Heart right ventricle (tissue), 16 donors: ENCODE measurements around the gene TAB2. TPM values are rescaled to one million over a fixed set of nuclear protein-coding genes. Genes with fewer than 3 reads are reported as not detected.

Experiments used
- ATAC-seq, 8 donors: fragments of 200-7000 bp; cut with Tn5 transposase; one replicate each; pipeline ENCODE4 v1.9.1; 2020; ENCODE audit warnings: mild to moderate bottlenecking in 8 of 8, moderate library complexity in 8 of 8, moderate number of reproducible peaks in 1 of 8
- DNase-seq, 2 donors: peaks; one replicate each; pipeline ENCODE4 v3.0.0-alpha.2; 2020
- H3K27ac ChIP-seq, 10 donors: fragments of 200-600 bp; sonication (generic) in 2 of 10; one replicate each; pipeline versions ENCODE4 v1.5.0 to v1.8.0; 2020 to 2022; ENCODE audit warnings: mild to moderate bottlenecking in 3 of 10
- H3K27me3 ChIP-seq, 7 donors: fragments of 200-600 bp; one replicate each; pipeline ENCODE4 v1.8.0; 2021 to 2022; ENCODE audit warnings: mild to moderate bottlenecking in 2 of 7
- H3K36me3 ChIP-seq, 9 donors: fragments of 200-600 bp; sonication (generic) in 1 of 9; one replicate each; pipeline versions ENCODE4 v1.5.0 to v1.8.0; 2020 to 2022; ENCODE audit warnings: mild to moderate bottlenecking in 2 of 9
- H3K4me1 ChIP-seq, 9 donors: fragments of 200-600 bp; sonication (generic) in 1 of 9; one replicate each; pipeline versions ENCODE4 v1.5.0 to v1.8.0; 2020 to 2022; ENCODE audit warnings: mild to moderate bottlenecking in 4 of 9
- H3K4me3 ChIP-seq, 10 donors: fragments of 200-600 bp; sonication (generic) in 2 of 10; one replicate each; pipeline versions ENCODE4 v1.5.0 to v1.8.0; 2020 to 2022; ENCODE audit warnings: mild to moderate bottlenecking in 7 of 10, moderate library complexity in 2 of 10
- H3K9me3 ChIP-seq, 11 donors: fragments of 200-600 bp in 10 of 11; sonication (generic) in 2 of 11; one replicate each; pipeline versions ENCODE4 v1.5.0 to v1.8.0; 2013 to 2022; ENCODE audit warnings: mild to moderate bottlenecking in 2 of 11, control low read depth in 1 of 11, moderate library complexity in 1 of 11
- WGBS, 2 donors: extraction: QIAGEN DNeasy Blood & Tissue Kit; methylation state at CpG; one replicate each; pipeline ENCODE4 v1.1.7; 2013; ENCODE audit warnings: inconsistent platforms in 1 of 2; 5-methylcytosine and 5-hydroxymethylcytosine counted together
- intact Hi-C, 10 donors: fragments of 100-400 bp; cut with DNase I; formaldehyde crosslinking; loops; one replicate each; pipeline versions ENCODE4 v1.11.1 to v1.14.2; 2022
- polyA plus RNA-seq, 2 donors: library from polyadenylated mRNA; stranded (reverse); fragments of 200-250 nt; gene quantifications; one replicate each; pipeline ENCODE4 v1.2.3, GENCODE V29; 2013
- total RNA-seq, 10 donors: library from RNA; stranded (reverse); fragmentation: NEBNext Ultra II Directional in 3 of 10; extraction: Animal tissue kit (Norgen Biotek cat#: 25700) in 3 of 10; gene quantifications; one replicate each; pipeline versions ENCODE4 v1.2.1 to v1.2.4, GENCODE V29; 2021 to 2023
- TF ChIP-seq, protein P1 (sequence below), 9 donors: fragments of 200-600 bp; sonication (generic) in 2 of 9; IDR thresholded peaks; one replicate each; pipeline versions ENCODE4 v1.5.0 to v1.8.0; 2021 to 2022; ENCODE audit warnings: antibody characterized with exemption in 9 of 9, mild to moderate bottlenecking in 5 of 9, moderate library complexity in 1 of 9
- donor health status: Arrhythmogenic right ventricular cardiomyopathy.
- donor health status: ischemic (EF 13 %, LVEDD 7.1; RV severe dilation, severe dysfunction).
- donor health status: healthy with polysubstance abuse.
- donor health status: DM: no; HTN: yes; CAD: no.
- donor health status: DM: no; HTN: no; CAD: no.
- donor health status: ischemic (EF 25% LVEDD 6.9; RV normal size, moderate dysfunction).
- donor health status: ischemic (EF 25% LVEDD 5.7; RV mildly dilated, moderate dysfunction).
- donor health status: healthy.
- donor health status: DM: yes; HTN: yes; CAD: no.
- donor health status: Ischemic cardiomyopathy.
- donor health status: ischemic (EF 35%, LVEDD 5.7; RV mildly dilated, moderate dysfunction).
- donor health status: nonischemic (EF 11% LVEDD 7.7; RV severe dilation, severe dysfunction).
- donor health status: DM: yes; HTN: yes; CAD: no.
- donor health status: PGD.
- donor health status: ischemic (EF 29% LVEDD 5.4; RV normal size, mild dysfunction).
- donor health status: nonischemic (EF 23%, LVEDD 6.1; RV moderate dilation, normal function).

The TAB2 gene
- total and polyA plus RNA-seq, 12 donors, result 13.6 to 72.5 (median 54.3) TPM

- no peaks in the 10 kb centered on the region for H3K4me1 ChIP-seq
- DNase-seq (no peak), ATAC-seq (no peak)
- H3K36me3 ChIP-seq, result peaks cover 0 to 72% (median 25%) of the 10 kb centered on the region in 9 donors
- intact Hi-C loops, result no loop called here
- H3K9me3 ChIP-seq, result no peaks in the 10 kb centered on the region
- TF ChIP-seq, protein P1, sequence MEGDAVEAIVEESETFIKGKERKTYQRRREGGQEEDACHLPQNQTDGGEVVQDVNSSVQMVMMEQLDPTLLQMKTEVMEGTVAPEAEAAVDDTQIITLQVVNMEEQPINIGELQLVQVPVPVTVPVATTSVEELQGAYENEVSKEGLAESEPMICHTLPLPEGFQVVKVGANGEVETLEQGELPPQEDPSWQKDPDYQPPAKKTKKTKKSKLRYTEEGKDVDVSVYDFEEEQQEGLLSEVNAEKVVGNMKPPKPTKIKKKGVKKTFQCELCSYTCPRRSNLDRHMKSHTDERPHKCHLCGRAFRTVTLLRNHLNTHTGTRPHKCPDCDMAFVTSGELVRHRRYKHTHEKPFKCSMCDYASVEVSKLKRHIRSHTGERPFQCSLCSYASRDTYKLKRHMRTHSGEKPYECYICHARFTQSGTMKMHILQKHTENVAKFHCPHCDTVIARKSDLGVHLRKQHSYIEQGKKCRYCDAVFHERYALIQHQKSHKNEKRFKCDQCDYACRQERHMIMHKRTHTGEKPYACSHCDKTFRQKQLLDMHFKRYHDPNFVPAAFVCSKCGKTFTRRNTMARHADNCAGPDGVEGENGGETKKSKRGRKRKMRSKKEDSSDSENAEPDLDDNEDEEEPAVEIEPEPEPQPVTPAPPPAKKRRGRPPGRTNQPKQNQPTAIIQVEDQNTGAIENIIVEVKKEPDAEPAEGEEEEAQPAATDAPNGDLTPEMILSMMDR (IDR thresholded peaks at IDR 0.05), result no peak
- no peak overlapping the region for H3K27ac ChIP-seq
- 98 to 99% methylated on average over 3 of the region's 3 CpGs for WGBS, 2 donors
- no peaks in the 10 kb centered on the region for H3K27me3 ChIP-seq
- H3K4me3 ChIP-seq, result no peak overlapping the region
These were observed 62.5 kb downstream of the TAB2 start for GRCh38 chr6:149379977-149380376.

GRCh38 chr6:149380523-149380922, 63.0 kb downstream of the TAB2 start:
- intact Hi-C loops, result no loop called here
- TF ChIP-seq, protein P1 (IDR thresholded peaks at IDR 0.05), result no peak
- Histone ChIP-seq H3K27me3 (no peaks in the 10 kb centered on the region), H3K9me3 (no peaks in the 10 kb centered on the region), H3K4me3 (no peak overlapping the region), H3K4me1 (no peaks in the 10 kb centered on the region), H3K36me3 (peaks cover 0 to 78% (median 25%) of the 10 kb centered on the region in 9 donors), H3K27ac (no peak overlapping the region)
- DNase-seq (no peak), ATAC-seq (no peak)

- H3K27ac ChIP-seq, result no peak overlapping the region
- no peak for ATAC-seq
These were observed 65.9 kb downstream of the TAB2 start for GRCh38 chr6:149383371-149383770.

GRCh38 chr6:149384464-149384863, 67.0 kb downstream of the TAB2 start:
- intact Hi-C loops, result no loop called here
- no peak for DNase-seq
- H3K9me3 ChIP-seq, result peaks cover 0 to 6% (median 0%) of the 10 kb centered on the region in 11 donors

More at GRCh38 chr6:149383371-149383770, 65.9 kb downstream of the TAB2 start:
- H3K4me1 ChIP-seq, result peaks cover 0 to 8% (median 5%) of the 10 kb centered on the region in 9 donors
- peaks cover 0 to 6% (median 0%) of the 10 kb centered on the region in 11 donors for H3K9me3 ChIP-seq
- intact Hi-C loops, result no loop called here
- H3K4me3 ChIP-seq, result no peak overlapping the region
- H3K36me3 ChIP-seq, result peaks cover 0 to 78% (median 19%) of the 10 kb centered on the region in 9 donors
- DNase-seq, result no peak
- TF ChIP-seq, protein P1 (IDR thresholded peaks at IDR 0.05), result no peak
- WGBS, 2 donors, result 91 to 96% methylated on average over 4 of the region's 4 CpGs
- H3K27me3 ChIP-seq, result no peaks in the 10 kb centered on the region

More at GRCh38 chr6:149384464-149384863, 67.0 kb downstream of the TAB2 start:
- TF ChIP-seq, protein P1 (IDR thresholded peaks at IDR 0.05), result no peak
- Histone ChIP-seq H3K27ac (no peak overlapping the region), H3K36me3 (peaks cover 0 to 67% (median 8%) of the 10 kb centered on the region in 9 donors), H3K4me3 (no peak overlapping the region), H3K4me1 (peaks cover 0 to 12% (median 5%) of the 10 kb centered on the region in 9 donors), H3K27me3 (no peaks in the 10 kb centered on the region)
- no peak for ATAC-seq
